Transverse colon (tissue), 4 donors: ENCODE results near the gene VIP.
"Not testable (repeated sequence)": the region's sequence is repeated elsewhere in the genome, so short reads cannot be mapped to it uniquely, and the experiment has no call there.

ENCODE experiments used
- CTCF ChIP-seq, 5 experiments: fragments of 200-600 bp in 3 of 5; fragments of 450-650 bp in 2 of 5; sonication (generic) in 3 of 5; IDR thresholded peaks; 1 replicate in 2 of 5; 2 replicates in 3 of 5; pipeline ENCODE4 v1.5.1; 2016 to 2017; ENCODE audit warnings: antibody characterized with exemption in 5 of 5, inconsistent platforms in 3 of 5, mild to moderate bottlenecking in 2 of 5, moderate library complexity in 1 of 5
- EP300 ChIP-seq: sonication (generic); formaldehyde crosslinking; IDR thresholded peaks from one replicate; pipeline ENCODE4 v1.6.1; 2017; ENCODE audit warnings: antibody characterized with exemption, low read depth
- POLR2A ChIP-seq: fragments of 450-650 bp; IDR thresholded peaks from one replicate; pipeline ENCODE4 v1.6.1; 2016; ENCODE audit warnings: antibody characterized with exemption, mild to moderate bottlenecking, moderate library complexity
- POLR2AphosphoS5 ChIP-seq, 3 donors: sonication (generic); formaldehyde crosslinking; IDR thresholded peaks; one replicate each; pipeline ENCODE4 v1.6.1; 2016; ENCODE audit warnings: antibody characterized with exemption in 3 of 3

DNA sequence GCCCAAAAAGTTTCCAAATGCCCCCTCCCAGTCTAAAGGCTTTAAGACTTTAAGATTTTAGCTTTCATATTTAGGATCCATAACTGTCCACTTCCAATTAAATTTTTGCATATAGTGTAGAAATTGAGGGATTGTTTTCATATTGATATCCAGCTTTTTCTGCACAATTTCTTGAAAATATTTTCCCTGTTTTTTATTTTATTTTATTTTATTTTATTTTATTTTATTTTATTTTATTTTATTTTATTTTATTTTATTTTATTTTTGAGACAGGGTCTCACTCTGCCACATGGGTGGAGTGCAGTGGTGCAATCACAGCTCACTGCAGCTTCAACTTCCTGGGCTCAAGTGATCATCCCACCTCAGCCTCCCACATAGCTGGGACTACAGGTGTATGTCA lies 46.8 kb upstream of the VIP start:
- TF ChIP-seq CTCF (IDR thresholded peaks at IDR 0.05); POLR2A; EP300; POLR2AphosphoS5 (IDR thresholded peaks at IDR 0.05): not testable (repeated sequence)
